Activated CD8-positive, alpha-beta memory T cell treated with anti-CD3 and anti-CD28 coated beads, Interleukin-2, amount 50 U/mL, for 48 hours (primary cell): Measurements from ENCODE around the gene ZC3H4.
"Not testable (repeated sequence)": the region's sequence is repeated elsewhere in the genome, so short reads cannot be mapped to it uniquely, and the experiment has no call there.

Experiments
- DNase-seq: peaks from one replicate; pipeline ENCODE4 v3.0.0-alpha.2; 2020

ZC3H4 gene

GRCh38 chr19:47107202-47107952 lies 6.2 kb downstream of the ZC3H4 start:
- peak; percentile 61 for DNase-seq

GRCh38 chr19:47106821-47107201 lies 6.8 kb downstream of the ZC3H4 start:
- no peak for DNase-seq

GRCh38 chr19:47105874-47106273 lies 7.7 kb downstream of the ZC3H4 start:
- no peak for DNase-seq

- no peak for DNase-seq
Measured at GRCh38 chr19:47104680-47105079, 8.9 kb downstream of the ZC3H4 start.

- DNase-seq = no peak
Measured at GRCh38 chr19:47102346-47103060, 11.1 kb downstream of the ZC3H4 start.

- DNase-seq = not testable (repeated sequence)
Measured at GRCh38 chr19:47101116-47101515, 12.5 kb downstream of the ZC3H4 start.

GRCh38 chr19:47100290-47100689 lies 13.3 kb downstream of the ZC3H4 start:
- no peak for DNase-seq

- no peak for DNase-seq
Measured at GRCh38 chr19:47099576-47100050, 14.0 kb downstream of the ZC3H4 start.

GRCh38 chr19:47098608-47099007 lies 15.0 kb downstream of the ZC3H4 start:
- DNase-seq = no peak

GRCh38 chr19:47097396-47098201 lies 16.0 kb downstream of the ZC3H4 start:
- no peak for DNase-seq

GRCh38 chr19:47096721-47097120 lies 16.9 kb downstream of the ZC3H4 start:
- no peak for DNase-seq

- no peak for DNase-seq
Measured at GRCh38 chr19:47096100-47096704, 17.4 kb downstream of the ZC3H4 start.

- no peak for DNase-seq
Measured at GRCh38 chr19:47095476-47096099, 18.0 kb downstream of the ZC3H4 start.

GRCh38 chr19:47094557-47095475 lies 18.8 kb downstream of the ZC3H4 start:
- DNase-seq = peak; percentile 81

- DNase-seq = peak; percentile 80
Measured at GRCh38 chr19:47093841-47094240, 19.7 kb downstream of the ZC3H4 start.

GRCh38 chr19:47093254-47093653 lies 20.3 kb downstream of the ZC3H4 start:
- no peak for DNase-seq

- no peak for DNase-seq
Measured at GRCh38 chr19:47089767-47090350, 23.7 kb downstream of the ZC3H4 start.

- no peak for DNase-seq
Measured at GRCh38 chr19:47086280-47086679, 27.3 kb downstream of the ZC3H4 start.

GRCh38 chr19:47084879-47085439 lies 28.6 kb downstream of the ZC3H4 start:
- no peak for DNase-seq

- no peak for DNase-seq
Measured at GRCh38 chr19:47082493-47082892, 31.1 kb downstream of the ZC3H4 start.

GRCh38 chr19:47081095-47081494 lies 32.5 kb downstream of the ZC3H4 start:
- no peak for DNase-seq
